ENCODE data around the gene MELK.

The MELK gene

DNA sequence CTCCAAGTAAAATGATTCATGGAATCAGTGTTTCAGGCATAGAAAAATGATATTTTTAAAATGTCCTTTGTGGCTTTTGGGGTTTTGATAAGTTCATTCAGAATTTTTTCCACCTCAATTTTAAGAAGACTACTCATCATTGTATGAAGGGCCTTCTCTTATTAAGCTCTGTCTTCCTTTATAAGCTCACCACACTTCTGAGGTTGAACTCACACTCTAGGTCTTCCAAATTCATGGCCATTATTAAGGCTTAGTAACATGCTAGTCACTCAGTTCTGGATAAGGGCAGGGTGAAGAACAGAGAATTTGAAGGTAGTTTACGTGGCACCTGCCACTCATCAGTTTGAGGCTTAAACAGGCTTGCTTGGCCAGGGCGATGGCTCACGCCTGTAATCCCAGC is 4.2 kb downstream of the MELK start:
- DNase-seq (ENCODE audit: extremely low read depth in 1 of 2, low read depth in 1 of 2) = no peak

- no peak for DNase-seq (ENCODE audit: extremely low read depth in 1 of 2, low read depth in 1 of 2)
Observed at GRCh38 chr9:36584620-36585460, 12.1 kb downstream of the MELK start.

DNA sequence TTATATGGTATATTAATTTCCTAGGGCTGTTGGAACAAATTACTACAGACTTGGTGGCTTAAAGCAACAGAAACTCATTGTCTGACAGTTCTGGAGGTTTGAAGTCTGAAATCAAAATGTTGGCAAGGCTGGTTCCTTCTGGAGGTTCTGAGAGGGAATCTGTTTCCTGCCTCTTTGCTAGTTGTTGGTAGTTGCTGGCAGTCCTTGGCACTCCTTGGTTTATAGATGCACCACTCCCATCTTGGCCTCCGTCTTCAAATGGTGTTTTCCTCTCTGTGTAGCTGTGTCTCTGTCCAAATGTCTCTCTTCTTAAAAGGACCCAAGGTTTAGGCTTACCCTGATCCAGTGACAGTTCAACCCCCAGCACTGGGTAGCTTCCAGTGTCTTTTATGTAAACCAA is 17.5 kb downstream of the MELK start:
- no peak for DNase-seq (ENCODE audit: extremely low read depth in 1 of 2, low read depth in 1 of 2)

- DNase-seq (ENCODE audit: extremely low read depth in 1 of 2, low read depth in 1 of 2) = no peak
Observed at GRCh38 chr9:36592801-36593583, 20.3 kb downstream of the MELK start.

- no peak for DNase-seq (ENCODE audit: extremely low read depth in 1 of 2, low read depth in 1 of 2)
Observed at GRCh38 chr9:36594213-36594612, 21.5 kb downstream of the MELK start.

DNA sequence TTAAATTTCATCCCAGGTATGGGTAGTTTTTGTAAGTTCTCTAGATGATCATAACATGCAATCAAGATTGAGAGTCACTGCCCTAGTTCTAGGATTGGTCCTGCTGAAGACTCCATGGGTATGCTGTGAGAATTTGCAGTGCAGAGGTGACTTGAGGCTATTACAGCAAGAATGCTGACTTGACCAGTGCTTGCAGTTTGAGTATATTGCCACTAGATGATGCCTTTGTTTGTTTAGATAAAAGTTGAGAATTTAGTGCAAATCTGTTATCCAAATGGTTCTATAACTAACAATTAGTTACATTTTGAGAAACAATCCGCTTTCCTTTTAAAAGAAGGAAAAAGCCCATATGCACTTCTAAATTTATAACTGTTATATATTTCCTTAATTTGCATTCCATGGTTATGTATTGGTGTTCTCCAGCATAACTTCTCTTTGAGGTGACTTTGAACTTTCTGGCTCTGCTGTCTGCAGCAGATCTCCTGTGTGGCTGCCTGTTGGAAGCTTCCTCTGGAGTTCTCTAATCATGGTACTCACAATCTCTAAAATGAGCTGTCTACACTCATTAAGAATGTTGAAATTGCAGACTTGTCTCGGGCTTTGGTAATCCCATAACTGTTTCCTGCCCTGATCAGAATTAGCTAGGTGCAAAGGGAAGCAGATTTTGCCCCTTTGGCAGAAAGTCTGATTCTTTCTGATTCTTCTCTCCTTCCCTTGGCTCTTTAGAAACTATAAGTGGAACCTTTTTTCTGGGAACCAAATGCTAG is 24.9 kb downstream of the MELK start:
- DNase-seq (ENCODE audit: extremely low read depth in 1 of 2, low read depth in 1 of 2) = no peak

DNA sequence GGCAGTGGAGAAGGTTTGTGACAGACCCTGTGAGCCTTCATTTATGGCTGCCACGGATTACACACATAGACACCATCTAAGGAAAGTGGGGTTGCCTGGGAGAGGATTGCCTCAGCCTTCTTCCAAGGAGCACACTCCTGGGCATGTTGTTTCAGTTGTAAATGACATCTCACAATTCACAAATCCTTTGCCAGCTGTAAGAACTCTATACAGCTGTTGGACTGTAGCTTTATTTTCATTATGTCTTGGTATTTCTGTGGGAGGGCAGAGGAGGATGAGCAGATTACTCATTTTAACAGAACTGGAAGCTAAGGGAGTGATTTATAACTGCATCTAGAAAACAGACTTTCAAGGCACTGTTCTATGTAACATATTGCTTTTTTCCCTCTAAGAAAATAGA is 25.6 kb downstream of the MELK start:
- DNase-seq (ENCODE audit: extremely low read depth in 1 of 2, low read depth in 1 of 2) = no peak

DNA sequence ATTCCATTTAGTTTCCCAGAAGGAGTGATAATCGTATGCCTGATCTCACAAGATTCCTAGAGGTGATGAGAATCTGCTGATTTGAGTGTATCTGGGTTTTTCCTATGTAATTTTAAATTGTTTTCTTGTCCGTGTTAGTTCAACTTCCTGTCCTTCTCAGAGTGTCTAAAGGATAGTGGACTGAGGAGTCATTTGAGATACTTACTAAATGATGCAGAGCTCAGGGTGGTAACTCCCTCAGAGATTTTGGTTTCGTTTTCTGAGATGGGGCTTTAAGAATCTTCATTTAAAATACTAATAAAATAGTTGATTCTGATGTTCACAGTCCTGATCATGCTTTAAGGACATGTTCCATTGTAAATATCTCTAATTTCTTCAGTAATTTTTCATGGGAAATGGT is 30.3 kb downstream of the MELK start:
- DNase-seq (ENCODE audit: extremely low read depth in 1 of 2, low read depth in 1 of 2) = no peak

GRCh38 chr9:36609306-36609705 is 36.6 kb downstream of the MELK start:
- DNase-seq (ENCODE audit: extremely low read depth in 1 of 2, low read depth in 1 of 2) = no peak

DNA sequence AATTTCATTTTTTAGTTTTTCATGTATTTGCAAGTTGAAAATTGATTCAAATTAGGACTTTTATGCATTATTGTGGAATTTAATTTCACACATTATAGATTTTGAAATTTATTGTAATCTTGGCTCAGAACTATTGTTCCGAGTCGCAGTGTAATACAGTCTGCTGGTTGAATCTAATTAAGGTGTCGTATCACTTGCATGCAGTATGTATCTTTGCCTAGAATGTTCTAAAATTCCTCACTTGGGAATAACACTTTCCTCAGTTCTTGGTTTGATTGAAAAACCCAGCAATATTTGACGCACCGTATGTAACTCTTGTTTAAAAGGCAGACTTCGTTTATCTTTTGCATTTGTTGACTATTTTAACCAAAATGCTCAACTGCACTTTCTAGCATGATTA is 49.4 kb downstream of the MELK start:
- DNase-seq (ENCODE audit: extremely low read depth in 1 of 2, low read depth in 1 of 2) = no peak

GRCh38 chr9:36623280-36623679 is 50.6 kb downstream of the MELK start:
- no peak for DNase-seq (ENCODE audit: extremely low read depth in 1 of 2, low read depth in 1 of 2)

DNA sequence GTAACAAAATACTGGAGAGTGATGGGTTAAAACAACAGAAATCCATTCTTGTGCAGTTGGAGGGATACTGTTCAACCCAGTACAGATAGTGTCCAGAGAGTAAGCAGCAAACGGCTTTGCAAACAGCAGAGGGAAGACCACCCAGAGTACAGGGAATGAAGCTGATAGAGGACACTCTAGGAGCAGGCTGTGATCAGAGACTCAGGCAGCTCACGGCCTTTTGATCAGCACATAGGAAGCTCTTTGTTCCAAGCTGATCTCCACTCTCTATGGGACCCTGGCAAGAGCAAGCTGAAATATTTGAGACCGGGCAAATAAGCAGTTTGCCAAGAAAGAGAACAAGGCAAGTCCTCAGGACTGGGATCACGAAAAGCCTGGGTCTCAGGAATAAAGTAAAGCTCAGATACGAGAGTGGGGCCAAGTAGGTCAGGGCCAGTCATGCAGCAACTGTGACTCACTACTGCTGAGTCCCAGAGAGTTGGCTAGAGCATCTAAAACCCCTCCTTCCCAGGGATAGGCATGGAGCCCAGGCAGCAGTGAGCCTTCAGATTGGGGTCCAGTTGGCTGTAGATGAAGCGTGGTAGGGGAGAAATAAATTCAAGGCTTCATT is 52.4 kb downstream of the MELK start:
- no peak for DNase-seq (ENCODE audit: extremely low read depth in 1 of 2, low read depth in 1 of 2)

- no peak for DNase-seq (ENCODE audit: extremely low read depth in 1 of 2, low read depth in 1 of 2)
Observed at GRCh38 chr9:36632892-36633291, 60.2 kb downstream of the MELK start.

GRCh38 chr9:36637491-36638270 is 65.0 kb downstream of the MELK start:
- DNase-seq (ENCODE audit: extremely low read depth in 1 of 2, low read depth in 1 of 2) = no peak

DNA sequence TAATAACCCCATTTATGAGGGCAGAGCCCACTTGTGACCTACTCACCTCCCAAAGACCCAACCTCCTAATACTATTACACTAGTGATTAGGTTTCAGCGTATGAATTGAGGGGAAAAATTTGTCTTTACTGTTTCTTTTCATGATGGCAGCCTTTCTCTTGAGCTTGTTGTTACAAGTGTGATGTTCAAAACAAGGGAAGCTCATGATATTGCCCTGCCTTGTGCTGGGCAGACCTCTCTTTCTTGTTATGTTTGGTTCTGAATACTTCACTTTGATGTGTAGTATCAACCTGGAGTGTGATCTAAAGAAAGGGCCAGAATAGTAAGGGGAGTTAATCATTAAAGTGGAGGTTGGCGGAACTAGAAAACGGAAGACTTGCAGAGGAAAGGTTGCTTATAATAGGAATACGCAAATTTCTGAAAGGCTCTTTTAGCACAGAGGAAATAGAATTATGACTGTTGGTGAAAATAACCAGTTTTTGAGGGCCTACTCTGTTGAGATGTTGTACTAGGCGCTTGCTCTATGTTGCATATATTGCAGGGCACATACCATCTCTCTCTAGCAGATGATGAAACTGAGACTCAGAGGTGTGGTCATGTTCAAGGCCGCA is 68.2 kb downstream of the MELK start:
- no peak for DNase-seq (ENCODE audit: extremely low read depth in 1 of 2, low read depth in 1 of 2)

DNA sequence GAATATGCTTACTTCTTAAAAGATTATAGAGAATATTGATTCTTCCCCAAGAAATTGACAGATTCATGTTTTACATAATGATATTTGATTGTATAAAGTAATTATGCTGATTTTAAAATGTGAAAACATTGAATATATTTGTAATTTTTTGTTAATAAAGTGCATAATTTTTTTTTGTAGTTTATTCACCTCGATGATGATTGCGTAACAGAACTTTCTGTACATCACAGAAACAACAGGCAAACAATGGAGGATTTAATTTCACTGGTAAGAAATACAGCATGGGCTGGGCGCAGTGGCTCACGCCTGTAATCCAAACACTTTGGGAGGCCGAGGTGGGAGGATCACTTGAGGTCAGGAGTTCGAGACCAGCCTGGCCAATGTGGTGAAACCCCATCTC is 70.1 kb downstream of the MELK start:
- no peak for DNase-seq (ENCODE audit: extremely low read depth in 1 of 2, low read depth in 1 of 2)

- DNase-seq (ENCODE audit: extremely low read depth in 1 of 2, low read depth in 1 of 2) = no peak
Observed at GRCh38 chr9:36656842-36657241, 84.1 kb downstream of the MELK start.

DNA sequence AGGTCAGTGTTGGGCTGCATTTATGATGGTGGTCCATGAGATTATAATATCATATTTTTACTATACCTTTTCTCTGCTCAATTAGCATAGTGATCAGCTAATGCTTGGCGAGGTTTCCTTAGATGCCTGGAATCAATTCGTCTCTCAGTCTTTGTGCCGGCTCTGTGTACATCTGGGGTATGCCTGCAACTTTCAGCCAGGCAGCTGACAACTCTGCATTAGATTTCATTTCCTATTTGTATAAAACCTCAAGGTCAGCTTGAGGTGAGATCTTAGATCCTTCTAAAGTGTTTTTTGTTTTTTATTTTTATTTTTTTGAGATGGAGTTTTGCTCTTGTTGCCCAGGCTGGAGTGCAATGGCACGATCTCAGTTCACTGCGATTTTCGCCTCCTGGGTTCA is 86.8 kb downstream of the MELK start:
- no peak for DNase-seq (ENCODE audit: extremely low read depth in 1 of 2, low read depth in 1 of 2)

GRCh38 chr9:36664806-36665205 is 92.1 kb downstream of the MELK start:
- no peak for DNase-seq (ENCODE audit: extremely low read depth in 1 of 2, low read depth in 1 of 2)

DNA sequence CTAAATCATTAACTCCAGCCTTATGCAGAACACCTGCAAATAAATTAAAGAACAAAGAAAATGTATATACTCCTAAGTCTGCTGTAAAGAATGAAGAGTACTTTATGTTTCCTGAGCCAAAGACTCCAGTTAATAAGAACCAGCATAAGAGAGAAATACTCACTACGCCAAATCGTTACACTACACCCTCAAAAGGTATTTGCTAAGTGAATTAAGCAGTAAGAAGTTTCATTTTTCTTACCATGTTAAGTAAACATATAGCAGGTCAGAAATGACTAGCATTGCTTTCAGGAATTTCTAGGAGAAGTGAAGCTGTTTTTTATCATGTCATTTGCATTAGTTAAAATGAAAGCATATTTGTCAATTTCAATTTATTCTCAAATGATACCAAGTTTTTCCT is 92.7 kb downstream of the MELK start:
- DNase-seq (ENCODE audit: extremely low read depth in 1 of 2, low read depth in 1 of 2) = no peak
